ENCODE data around the gene P2RY6. TPM values are rescaled to one million over a fixed set of nuclear protein-coding genes. Genes with fewer than 3 reads are reported as not detected.

Gene P2RY6
- total RNA-seq, 1 experiment from 2014 or later = 0.15 TPM

DNA sequence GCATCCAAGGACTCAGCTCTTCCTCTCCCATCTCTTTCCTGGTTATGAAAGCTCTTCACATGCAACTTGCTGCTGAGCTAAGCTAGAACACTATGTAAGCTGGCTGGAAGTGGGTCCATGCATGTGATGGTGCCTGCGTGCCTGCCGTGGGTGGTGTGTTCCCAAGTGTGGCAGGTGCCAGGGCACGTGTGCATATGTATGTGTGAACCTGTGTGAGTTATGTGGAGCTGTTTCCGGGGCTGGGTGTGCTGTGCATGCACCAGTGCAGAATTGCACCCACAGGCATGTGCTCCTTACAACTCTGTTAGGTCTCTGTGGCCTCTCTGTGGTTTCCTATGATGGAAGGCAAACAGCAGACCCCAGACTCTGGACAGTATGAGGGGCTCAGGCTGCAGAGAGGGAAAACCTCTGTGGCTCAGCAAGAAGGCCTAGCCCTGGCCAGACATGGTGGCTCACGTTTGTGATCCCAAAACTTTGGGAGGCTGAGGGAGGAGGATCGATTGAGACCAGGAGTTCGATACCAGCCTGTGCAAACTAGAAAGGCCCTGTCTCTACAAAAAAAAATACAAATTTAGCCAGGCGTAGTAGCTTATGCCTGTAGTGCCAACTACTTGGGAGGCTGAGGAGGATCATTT, 4.1 kb upstream of the P2RY6 start:
- TF ChIP-seq ZNF274 (IDR thresholded peaks at IDR 0.05; ENCODE audit: low read depth, low read length) = no peak
- TF ChIP-seq TCF7L2 (IDR thresholded peaks at IDR 0.05; ENCODE audit: borderline replicate concordance, extremely low read depth, insufficient read depth, insufficient read length) = no peak
- TF ChIP-seq, protein P1, sequence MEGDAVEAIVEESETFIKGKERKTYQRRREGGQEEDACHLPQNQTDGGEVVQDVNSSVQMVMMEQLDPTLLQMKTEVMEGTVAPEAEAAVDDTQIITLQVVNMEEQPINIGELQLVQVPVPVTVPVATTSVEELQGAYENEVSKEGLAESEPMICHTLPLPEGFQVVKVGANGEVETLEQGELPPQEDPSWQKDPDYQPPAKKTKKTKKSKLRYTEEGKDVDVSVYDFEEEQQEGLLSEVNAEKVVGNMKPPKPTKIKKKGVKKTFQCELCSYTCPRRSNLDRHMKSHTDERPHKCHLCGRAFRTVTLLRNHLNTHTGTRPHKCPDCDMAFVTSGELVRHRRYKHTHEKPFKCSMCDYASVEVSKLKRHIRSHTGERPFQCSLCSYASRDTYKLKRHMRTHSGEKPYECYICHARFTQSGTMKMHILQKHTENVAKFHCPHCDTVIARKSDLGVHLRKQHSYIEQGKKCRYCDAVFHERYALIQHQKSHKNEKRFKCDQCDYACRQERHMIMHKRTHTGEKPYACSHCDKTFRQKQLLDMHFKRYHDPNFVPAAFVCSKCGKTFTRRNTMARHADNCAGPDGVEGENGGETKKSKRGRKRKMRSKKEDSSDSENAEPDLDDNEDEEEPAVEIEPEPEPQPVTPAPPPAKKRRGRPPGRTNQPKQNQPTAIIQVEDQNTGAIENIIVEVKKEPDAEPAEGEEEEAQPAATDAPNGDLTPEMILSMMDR (IDR thresholded peaks at IDR 0.05 in 2 of 3, conservative IDR thresholded peaks at IDR 0.05 in 1 of 3; ENCODE audit: borderline replicate concordance in 1 of 3, insufficient read depth in 1 of 3, low read depth in 2 of 3, low read length in 2 of 3) = no peak
- TF ChIP-seq EZH2phosphoT487 (IDR thresholded peaks at IDR 0.05; ENCODE audit: borderline replicate concordance) = no peak
- TF ChIP-seq ELF1 (IDR thresholded peaks at IDR 0.05; ENCODE audit: borderline replicate concordance, low read depth) = no peak
- no peak for TF ChIP-seq CBX3 (IDR thresholded peaks at IDR 0.05; ENCODE audit: low read depth)
- TF ChIP-seq CEBPB (IDR thresholded peaks at IDR 0.05; ENCODE audit: low read depth) = no peak
- TF ChIP-seq ZBTB33 (IDR thresholded peaks at IDR 0.05; ENCODE audit: extremely low read depth, insufficient replicate concordance, low read length) = no peak
- no peak for TF ChIP-seq FOSL1 (IDR thresholded peaks at IDR 0.05; ENCODE audit: low read depth)
- TF ChIP-seq SP1 (IDR thresholded peaks at IDR 0.05; ENCODE audit: low read depth) = no peak
- TF ChIP-seq, protein P2, sequence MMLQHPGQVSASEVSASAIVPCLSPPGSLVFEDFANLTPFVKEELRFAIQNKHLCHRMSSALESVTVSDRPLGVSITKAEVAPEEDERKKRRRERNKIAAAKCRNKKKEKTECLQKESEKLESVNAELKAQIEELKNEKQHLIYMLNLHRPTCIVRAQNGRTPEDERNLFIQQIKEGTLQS (IDR thresholded peaks at IDR 0.05) = no peak
- TF ChIP-seq RAD21 (IDR thresholded peaks at IDR 0.05; ENCODE audit: low read depth) = no peak
- TF ChIP-seq POLR2AphosphoS5 (IDR thresholded peaks at IDR 0.05; ENCODE audit: low read depth, low read length) = no peak
- no peak for TF ChIP-seq YY1 (IDR thresholded peaks at IDR 0.05; ENCODE audit: extremely low read depth, insufficient replicate concordance, low read depth, low read length)
- TF ChIP-seq, protein P3, sequence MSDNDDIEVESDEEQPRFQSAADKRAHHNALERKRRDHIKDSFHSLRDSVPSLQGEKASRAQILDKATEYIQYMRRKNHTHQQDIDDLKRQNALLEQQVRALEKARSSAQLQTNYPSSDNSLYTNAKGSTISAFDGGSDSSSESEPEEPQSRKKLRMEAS (IDR thresholded peaks at IDR 0.05) = no peak
- no peak for TF ChIP-seq POLR2A (IDR thresholded peaks at IDR 0.05; ENCODE audit: borderline replicate concordance, extremely low read depth, insufficient read depth, insufficient read length)
- TF ChIP-seq EZH2 (IDR thresholded peaks at IDR 0.05) = no peak
- no peak for TF ChIP-seq REST (IDR thresholded peaks at IDR 0.05; ENCODE audit: low read depth)
- TF ChIP-seq ZFX (IDR thresholded peaks at IDR 0.05) = no peak
- TF ChIP-seq JUND (IDR thresholded peaks at IDR 0.05) = no peak
- ChIA-PET CTCF (interaction anchor here (1.2 to 1.6 kb wide), 2 partner anchors 22 to 82 kb away, joined by 4 to 5 read pairs; no protein-coding TSS in a partner anchor), POLR2A (no interaction called here), RAD21 (ENCODE audit: low non-redundant PET in 1 of 2, low total read pairs in 2 of 2, uncharacterized antibody in 2 of 2, unreplicated experiment in 2 of 2) (no interaction called here)
- no peaks in the 10 kb centered on the region for H3K9me3 ChIP-seq (ENCODE audit: control insufficient read depth in 1 of 2, insufficient read depth in 1 of 2, low read depth in 1 of 2, low read length in 2 of 2)
- H4K20me1 ChIP-seq (ENCODE audit: insufficient read depth) = no peaks in the 10 kb centered on the region
- H3K4me3 ChIP-seq (replicated peaks in 1 of 2; ENCODE audit: low read depth in 1 of 2, low read length in 2 of 2) = no peak overlapping the region
- H3K36me3 ChIP-seq (ENCODE audit: control insufficient read depth in 1 of 2, insufficient read depth in 2 of 2, low read length in 2 of 2) = no peaks in the 10 kb centered on the region
- intact Hi-C loops (cut with micrococcal nuclease) = no loop called here
- no peak overlapping the region for H3K27ac ChIP-seq (ENCODE audit: low read depth, low read length)
- H3K79me2 ChIP-seq (ENCODE audit: insufficient read depth, low read length) = no peaks in the 10 kb centered on the region
- no peak overlapping the region for H3K4me2 ChIP-seq (ENCODE audit: low read length)
- no peak overlapping the region for H2AFZ ChIP-seq (ENCODE audit: low read depth, low read length, poor library complexity, severe bottlenecking)
- H3K9me2 ChIP-seq (ENCODE audit: insufficient read depth) = no peaks in the 10 kb centered on the region
- no TSS peak for BruUV-seq (replicated peaks)
- peaks cover 2 to 19% of the 10 kb centered on the region in 2 experiments; a peak in 3 of 4 replicates for H3K4me1 ChIP-seq (ENCODE audit: control insufficient read depth in 1 of 2, insufficient read depth in 2 of 2, low read length in 2 of 2)
- no peak overlapping the region for H3K9ac ChIP-seq (ENCODE audit: low read length)
- H3K27me3 ChIP-seq (ENCODE audit: insufficient read depth, low read length) = peaks cover 5% of the 10 kb centered on the region; the same call in 1 of the 2 replicates
- ATAC-seq = no peak
- no peak for DNase-seq (ENCODE audit: low read depth, low spot score)

Measured in HCT116 (cell line).